CD4-positive, alpha-beta T cell (primary cell): Measurements from ENCODE around the gene MYOF. TPM values are rescaled to one million over a fixed set of nuclear protein-coding genes. Genes with fewer than 3 reads are reported as not detected.

Experiments
- ATAC-seq: fragments of 200-7000 bp; cut with Tn5 transposase; one replicate; pipeline ENCODE4 v1.10.0; 2022; ENCODE audit warnings: mild to moderate bottlenecking; ENCODE audit not compliant: poor library complexity
- CTCF ChIA-PET: fragments of 350-600 bp; sonication (Branson Sonifier 250); formaldehyde crosslinking; loops from one replicate; lab custom pipeline; 2021; ENCODE audit warnings: antibody characterized with exemption, inconsistent platforms; lab: Charles Lee
- POLR2A ChIA-PET: fragments of 350-600 bp; sonication (Branson Sonifier 250); formaldehyde crosslinking; loops from one replicate; lab custom pipeline; 2021; ENCODE audit warnings: antibody characterized with exemption, inconsistent platforms; lab: Charles Lee
- DNase-seq, 14 experiments: peaks; one replicate each; pipeline ENCODE4 v3.0.0-alpha.2; 2013 to 2020; ENCODE audit warnings: mixed read lengths in 2 of 14
- H3K27ac ChIP-seq, 2 donors: one replicate each; pipeline versions ENCODE4 v1.5.1 to v1.7.0; 2013; ENCODE audit warnings: low read length in 2 of 2, low read depth in 1 of 2, mild to moderate bottlenecking in 1 of 2
- H3K27me3 ChIP-seq, 2 experiments: 1 replicate in 1 of 2; 2 replicates in 1 of 2; pipeline versions ENCODE4 v1.6.1 to v1.7.0; 2013; ENCODE audit warnings: low read length in 2 of 2, control low read depth in 1 of 2, mild to moderate bottlenecking in 1 of 2, moderate library complexity in 1 of 2; ENCODE audit not compliant: insufficient read depth in 2 of 2, control insufficient read depth in 1 of 2
- H3K36me3 ChIP-seq: one replicate; pipeline ENCODE4 v1.6.1; 2013; ENCODE audit warnings: low read length, control low read depth; ENCODE audit not compliant: insufficient read depth
- H3K4me1 ChIP-seq: one replicate; pipeline ENCODE4 v1.6.1; 2013; ENCODE audit warnings: low read length, control low read depth; ENCODE audit not compliant: insufficient read depth
- H3K4me3 ChIP-seq: one replicate; pipeline ENCODE4 v1.5.1; 2013; ENCODE audit warnings: mild to moderate bottlenecking, low read length, moderate library complexity
- H3K9me3 ChIP-seq, 2 experiments: 1 replicate in 1 of 2; 2 replicates in 1 of 2; pipeline versions ENCODE4 v1.6.1 to v1.7.0; 2013; ENCODE audit warnings: low read length in 2 of 2, mild to moderate bottlenecking in 2 of 2, control low read depth in 1 of 2, moderate library complexity in 1 of 2; ENCODE audit not compliant: control insufficient read depth in 1 of 2, insufficient read depth in 1 of 2
- H3K27ac Mint-ChIP-seq: one replicate; pipeline ENCODE4 v1.8.0; 2020; ENCODE audit warnings: mixed read lengths
- H3K27me3 Mint-ChIP-seq: one replicate; pipeline ENCODE4 v1.8.0; 2021; ENCODE audit warnings: mixed read lengths
- H3K36me3 Mint-ChIP-seq: one replicate; pipeline ENCODE4 v1.8.0; 2021; ENCODE audit warnings: low read depth, mixed read lengths
- H3K4me1 Mint-ChIP-seq: one replicate; pipeline ENCODE4 v1.8.0; 2021; ENCODE audit warnings: low read depth, mixed read lengths
- H3K4me3 Mint-ChIP-seq: one replicate; pipeline ENCODE4 v1.8.0; 2020; ENCODE audit warnings: mild to moderate bottlenecking, mixed read lengths
- H3K9me3 Mint-ChIP-seq: one replicate; pipeline ENCODE4 v1.8.0; 2020; ENCODE audit warnings: mixed read lengths
- intact Hi-C, 2 experiments: fragments of 100-400 bp; cut with DNase I in 1 of 2; cut with micrococcal nuclease in 1 of 2; formaldehyde crosslinking; loops; one replicate each; pipeline versions ENCODE4 v1.15.1 to v1.9.0; 2023 to 2025; cut with DNase I, micrococcal nuclease
- total RNA-seq, 174 experiments: library from RNA in 2 of 174; stranded (reverse) in 2 of 174; gene quantifications; one replicate each; pipeline ENCODE4 v1.2.3 and lab custom pipeline; 2021 to 2026
- TF ChIP-seq, protein P1 (sequence below): fragments of 200-600 bp; IDR thresholded peaks from one replicate; pipeline ENCODE4 v1.8.0; 2022; ENCODE audit warnings: antibody characterized with exemption, mild to moderate bottlenecking

MYOF gene
- total RNA-seq, 2 experiments from 2014 or later, result 0.14 to 0.27 TPM

DNA sequence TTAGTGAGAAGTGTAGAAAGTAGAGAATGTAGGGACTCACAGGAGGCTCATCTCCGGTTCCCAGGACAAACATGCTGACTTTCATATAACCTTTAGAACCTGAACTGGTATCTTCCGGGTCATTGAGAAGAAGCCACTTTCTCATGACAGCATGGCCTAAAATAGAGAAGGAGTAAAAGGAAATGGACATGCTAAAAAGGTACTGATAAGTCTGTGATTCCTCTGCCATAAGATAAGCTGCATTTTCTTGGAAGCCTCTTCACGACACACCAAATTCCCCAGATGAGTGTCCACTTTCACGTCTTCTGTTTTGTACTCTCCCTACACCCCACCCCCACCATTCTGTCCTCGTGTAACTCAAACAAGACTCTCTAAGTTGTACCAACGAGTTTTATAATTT is 79.9 kb downstream of the MYOF start:
- intact Hi-C loops, result no loop called here
- Mint-ChIP-seq H3K27ac (no peak overlapping the region), H3K4me1 (peaks cover 8% of the 10 kb centered on the region), H3K4me3 (no peak overlapping the region), H3K9me3 (no peaks in the 10 kb centered on the region), H3K36me3 (no peaks in the 10 kb centered on the region), H3K27me3 (no peaks in the 10 kb centered on the region)
- DNase-seq (no peak), ATAC-seq (no peak)
- Histone ChIP-seq H3K36me3 (no peaks in the 10 kb centered on the region), H3K4me1 (no peaks in the 10 kb centered on the region), H3K9me3 (no peaks in the 10 kb centered on the region), H3K27me3 (no peaks in the 10 kb centered on the region), H3K4me3 (no peak overlapping the region), H3K27ac (no peak overlapping the region)
- ChIA-PET CTCF (no interaction called here), POLR2A (no interaction called here)
- TF ChIP-seq, protein P1, sequence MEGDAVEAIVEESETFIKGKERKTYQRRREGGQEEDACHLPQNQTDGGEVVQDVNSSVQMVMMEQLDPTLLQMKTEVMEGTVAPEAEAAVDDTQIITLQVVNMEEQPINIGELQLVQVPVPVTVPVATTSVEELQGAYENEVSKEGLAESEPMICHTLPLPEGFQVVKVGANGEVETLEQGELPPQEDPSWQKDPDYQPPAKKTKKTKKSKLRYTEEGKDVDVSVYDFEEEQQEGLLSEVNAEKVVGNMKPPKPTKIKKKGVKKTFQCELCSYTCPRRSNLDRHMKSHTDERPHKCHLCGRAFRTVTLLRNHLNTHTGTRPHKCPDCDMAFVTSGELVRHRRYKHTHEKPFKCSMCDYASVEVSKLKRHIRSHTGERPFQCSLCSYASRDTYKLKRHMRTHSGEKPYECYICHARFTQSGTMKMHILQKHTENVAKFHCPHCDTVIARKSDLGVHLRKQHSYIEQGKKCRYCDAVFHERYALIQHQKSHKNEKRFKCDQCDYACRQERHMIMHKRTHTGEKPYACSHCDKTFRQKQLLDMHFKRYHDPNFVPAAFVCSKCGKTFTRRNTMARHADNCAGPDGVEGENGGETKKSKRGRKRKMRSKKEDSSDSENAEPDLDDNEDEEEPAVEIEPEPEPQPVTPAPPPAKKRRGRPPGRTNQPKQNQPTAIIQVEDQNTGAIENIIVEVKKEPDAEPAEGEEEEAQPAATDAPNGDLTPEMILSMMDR, result no peak

DNA sequence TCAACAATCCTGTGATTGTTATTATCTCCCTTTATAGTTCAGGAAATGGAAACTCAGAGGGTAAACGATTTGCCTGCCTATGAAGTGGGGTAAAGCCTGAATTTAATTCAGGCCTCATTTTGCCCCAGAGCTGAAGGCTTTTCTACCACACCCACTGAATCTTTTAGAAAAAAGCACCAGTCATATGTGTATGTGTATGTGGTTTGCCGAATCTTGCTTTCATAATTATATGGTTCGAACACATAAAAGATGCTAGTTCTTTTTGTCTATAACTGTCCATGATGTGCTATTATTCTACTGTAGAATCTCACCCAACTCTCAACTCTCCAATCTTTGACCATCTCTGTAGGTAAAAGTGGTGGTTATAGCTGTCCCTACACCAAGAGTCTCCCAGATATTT is 83.6 kb downstream of the MYOF start:
- Histone ChIP-seq H3K27me3 (no peaks in the 10 kb centered on the region), H3K36me3 (no peaks in the 10 kb centered on the region), H3K4me1 (no peaks in the 10 kb centered on the region), H3K27ac (no peak overlapping the region), H3K9me3 (no peaks in the 10 kb centered on the region), H3K4me3 (no peak overlapping the region)
- POLR2A ChIA-PET, result no interaction called here
- CTCF ChIA-PET, result no interaction called here
- intact Hi-C loops, result no loop called here
- Mint-ChIP-seq H3K9me3 (no peaks in the 10 kb centered on the region), H3K4me3 (no peak overlapping the region), H3K4me1 (no peaks in the 10 kb centered on the region), H3K36me3 (no peaks in the 10 kb centered on the region), H3K27ac (no peak overlapping the region), H3K27me3 (no peaks in the 10 kb centered on the region)
- DNase-seq (no peak), ATAC-seq (no peak)
- TF ChIP-seq, protein P1, result no peak

DNA sequence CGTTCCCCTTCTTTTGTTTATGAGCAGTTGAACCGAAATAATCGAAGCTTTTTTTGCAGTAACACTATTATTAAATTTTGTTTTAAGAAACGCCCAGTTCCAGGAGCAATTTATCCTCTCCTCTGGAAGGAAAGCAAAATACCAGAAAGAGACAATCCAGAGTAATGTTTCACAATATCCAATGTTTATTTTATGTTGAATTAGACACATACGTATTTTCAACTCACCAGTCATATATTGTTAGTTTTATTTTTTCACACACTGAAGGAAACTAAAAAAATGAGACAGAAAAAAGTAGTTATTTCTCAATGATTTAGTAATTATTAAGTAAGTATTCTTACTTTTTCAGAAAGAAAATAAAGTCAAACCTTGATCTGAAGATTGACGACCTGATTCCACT is 85.1 kb downstream of the MYOF start:
- no peaks in the 10 kb centered on the region for H3K36me3 Mint-ChIP-seq
- POLR2A ChIA-PET, result no interaction called here
- CTCF ChIA-PET, result no interaction called here
- Histone ChIP-seq H3K27ac (no peak overlapping the region), H3K27me3 (no peaks in the 10 kb centered on the region), H3K4me1 (no peaks in the 10 kb centered on the region), H3K9me3 (no peaks in the 10 kb centered on the region), H3K4me3 (no peak overlapping the region), H3K36me3 (no peaks in the 10 kb centered on the region)
- H3K27ac Mint-ChIP-seq, result no peak overlapping the region
- no peaks in the 10 kb centered on the region for H3K9me3 Mint-ChIP-seq
- DNase-seq, result no peak
- no peaks in the 10 kb centered on the region for H3K27me3 Mint-ChIP-seq
- no peaks in the 10 kb centered on the region for H3K4me1 Mint-ChIP-seq
- TF ChIP-seq, protein P1, result no peak
- no peak for ATAC-seq
- intact Hi-C loops, result no loop called here
- H3K4me3 Mint-ChIP-seq, result no peak overlapping the region
